Stomach (tissue), 9 donors: ENCODE data around the gene COPS6. TPM values are rescaled to one million over a fixed set of nuclear protein-coding genes. Genes with fewer than 3 reads are reported as not detected.

ENCODE experiments used
- DNase-seq, 2 donors: peaks; one replicate each; pipeline versions ENCODE4 v3.0.0 to v3.0.0-alpha.2; 2013 to 2019
- H3K27ac ChIP-seq, 5 donors: fragments of 200-600 bp in 4 of 5; sonication (generic) in 4 of 5; one replicate each; pipeline ENCODE4 v1.5.1; 2013 to 2019; ENCODE audit warnings: mild to moderate bottlenecking in 1 of 5, moderate library complexity in 1 of 5
- H3K27me3 ChIP-seq, 3 donors: fragments of 200-600 bp; sonication (generic); one replicate each; pipeline ENCODE4 v1.5.1; 2017 to 2019; ENCODE audit warnings: mixed run types in 1 of 3
- H3K36me3 ChIP-seq, 4 donors: fragments of 200-600 bp; sonication (generic); 1 replicate in 3 of 4; 2 replicates in 1 of 4; pipeline ENCODE4 v1.5.1; 2016 to 2019
- H3K4me1 ChIP-seq, 4 donors: fragments of 200-600 bp; sonication (generic); one replicate each; pipeline ENCODE4 v1.5.1; 2016 to 2019
- H3K4me3 ChIP-seq, 4 donors: fragments of 200-600 bp; sonication (generic) in 3 of 4; one replicate each; pipeline ENCODE4 v1.5.1; 2016 to 2019; ENCODE audit warnings: mild to moderate bottlenecking in 1 of 4
- H3K9me3 ChIP-seq, 4 donors: fragments of 200-600 bp; sonication (generic); one replicate each; pipeline ENCODE4 v1.5.1; 2016 to 2019
- CTCF ChIP-seq, 7 experiments: fragments of 450-650 bp in 4 of 7; fragments of 200-600 bp in 3 of 7; sonication (generic) in 3 of 7; IDR thresholded peaks; one replicate each; pipeline ENCODE4 v1.5.1; 2016 to 2019; ENCODE audit warnings: antibody characterized with exemption in 7 of 7, control low read depth in 2 of 7, mild to moderate bottlenecking in 1 of 7
- EP300 ChIP-seq: sonication (generic); formaldehyde crosslinking; IDR thresholded peaks from one replicate; pipeline ENCODE4 v1.6.1; 2017; ENCODE audit warnings: antibody characterized with exemption
- POLR2A ChIP-seq, 4 donors: fragments of 450-650 bp; IDR thresholded peaks; one replicate each; pipeline ENCODE4 v1.6.1; 2016; ENCODE audit warnings: antibody characterized with exemption in 4 of 4, control low read depth in 2 of 4, mild to moderate bottlenecking in 1 of 4, moderate library complexity in 1 of 4
- POLR2AphosphoS5 ChIP-seq, 3 donors: sonication (generic); formaldehyde crosslinking; IDR thresholded peaks; one replicate each; pipeline ENCODE4 v1.6.1; 2016; ENCODE audit warnings: antibody characterized with exemption in 3 of 3
- WGBS, 5 donors: extraction: QIAGEN DNeasy Blood & Tissue Kit in 3 of 5; methylation state at CpG; one replicate each; pipeline versions ENCODE4 v1.1.5 to v1.1.7; 2013 to 2018; 5-methylcytosine and 5-hydroxymethylcytosine counted together
- intact Hi-C: fragments of 100-400 bp; cut with DNase I; formaldehyde crosslinking; loops from one replicate; pipeline ENCODE4 v1.15.1; 2023; ENCODE audit warnings: low total_unique reads
- polyA plus RNA-seq, 3 donors: library from polyadenylated mRNA; stranded (reverse); fragments of 200-250 nt; gene quantifications; one replicate each; pipeline ENCODE4 v1.2.3, GENCODE V29; 2013
- small RNA-seq, 4 donors: library from RNA; depleted of rRNA; stranded (forward); fragments of <200 nt; gene quantifications; one replicate each; pipeline ENCODE3, GENCODE V24; 2016
- total RNA-seq, 5 donors: library from RNA; depleted of rRNA; stranded (reverse); fragments of >200 nt; gene quantifications; one replicate each; pipeline versions ENCODE4 v1.1.0 to v1.2.3, GENCODE V29; 2014 to 2016
- donor health status: healthy with polysubstance abuse.
- donor health status: Bipolar disorder and iron deficiency.
- donor health status: healthy.

Gene COPS6
- total and polyA plus RNA-seq, 8 donors: 34.2 to 197 (median 93.9) TPM

- Histone ChIP-seq H3K27ac (no peak overlapping the region), H3K27me3 (no peaks in the 10 kb centered on the region), H3K36me3 (no peaks in the 10 kb centered on the region), H3K9me3 (no peaks in the 10 kb centered on the region), H3K4me3 (no peak overlapping the region), H3K4me1 (peaks cover 22 to 43% (median 31%) of the 10 kb centered on the region in 4 donors)
- DNase-seq: no peak
- intact Hi-C loops: loop anchor here (10.0 kb wide), 1 partner anchor 83 kb away; the partner anchor contains the start of gene PVRIG
- TF ChIP-seq POLR2AphosphoS5 (IDR thresholded peaks at IDR 0.05) (no peak), EP300 (no peak), CTCF (IDR thresholded peaks at IDR 0.05) (no peak), POLR2A (IDR thresholded peaks at IDR 0.05) (no peak)
- 54 to 68% (median 59%) methylated on average over 5 to 7 of the region's 7 CpGs for WGBS, 5 donors
These were observed 43.4 kb downstream of the COPS6 start for GRCh38 chr7:100132126-100132525.

- Histone ChIP-seq H3K27ac (no peak overlapping the region), H3K4me1 (peaks cover 20 to 41% (median 27%) of the 10 kb centered on the region in 4 donors), H3K27me3 (no peaks in the 10 kb centered on the region), H3K9me3 (no peaks in the 10 kb centered on the region), H3K36me3 (no peaks in the 10 kb centered on the region), H3K4me3 (no peak overlapping the region)
- DNase-seq: peak; percentile 72 to 85
- intact Hi-C loops: loop anchor here (10.0 kb wide), 1 partner anchor 82 kb away; the partner anchor contains the start of gene PVRIG
- WGBS, 5 donors: 13 to 23% (median 20%) methylated on average over 3 of the region's 3 CpGs
- no peak for TF ChIP-seq EP300
- TF ChIP-seq CTCF (IDR thresholded peaks at IDR 0.05): peak in 5 of 7 experiments; percentile 72 to 97 (median 82)
These were observed 44.0 kb downstream of the COPS6 start for GRCh38 chr7:100132697-100133151.

- TF ChIP-seq POLR2AphosphoS5 (IDR thresholded peaks at IDR 0.05) (peak; percentile 6 to 75 (median 61)), EP300 (no peak), CTCF (IDR thresholded peaks at IDR 0.05) (no peak)
- Histone ChIP-seq H3K4me1 (peaks cover 5 to 19% (median 11%) of the 10 kb centered on the region in 4 donors), H3K36me3 (no peaks in the 10 kb centered on the region), H3K27ac (peak overlapping the region; percentile 61 to 83 (median 67)), H3K4me3 (no peak overlapping the region), H3K9me3 (no peaks in the 10 kb centered on the region), H3K27me3 (no peaks in the 10 kb centered on the region)
- DNase-seq: peak; percentile 52 to 63
- intact Hi-C loops: loop anchor here (10.0 kb wide), 1 partner anchor 77 kb away; the partner anchor contains the start of gene PVRIG
- 47 to 65% (median 61%) methylated on average over 13 of the region's 13 CpGs for WGBS, 5 donors
These were observed 49.3 kb downstream of the COPS6 start for GRCh38 chr7:100137851-100138760.

- Histone ChIP-seq H3K4me3 (no peak overlapping the region), H3K27ac (peak overlapping the region; percentile 47 to 76 (median 64)), H3K36me3 (no peaks in the 10 kb centered on the region), H3K4me1 (peaks cover 5 to 25% (median 11%) of the 10 kb centered on the region in 4 donors), H3K27me3 (no peaks in the 10 kb centered on the region), H3K9me3 (no peaks in the 10 kb centered on the region)
- TF ChIP-seq POLR2A (IDR thresholded peaks at IDR 0.05) (no peak), CTCF (IDR thresholded peaks at IDR 0.05) (no peak), POLR2AphosphoS5 (IDR thresholded peaks at IDR 0.05) (peak in 1 of 3 donors; percentile 52)
- peak in 1 of 2 donors; percentile 39 for DNase-seq
- intact Hi-C loops: no loop called here
- 30 to 42% (median 39%) methylated on average over 3 of the region's 3 CpGs for WGBS, 5 donors
These were observed 52.8 kb downstream of the COPS6 start for GRCh38 chr7:100141555-100141949.

Small RNAs within 50 kb of the gene (small RNA-seq; reads per million reads assigned to genes)
- 55.3 to 224 (median 139) reads per million in 4 donors for gene MIR106B
- 1,142 to 4,194 (median 1,945) reads per million in 4 donors for gene MIR25
- 79.7 to 216 (median 169) reads per million in 4 donors for gene MIR93

Other genes starting within 250 kb of the COPS6 start
- gene OR2AE1, start 211.9 kb upstream of the COPS6 start, total RNA-seq: 1 to 10 TPM in 1 of 5 donors, not detected in 4; 1.1 TPM
- not detected for gene OR2AE1, start 211.9 kb upstream of the COPS6 start, polyA plus RNA-seq
- gene TRIM4, start 169.4 kb upstream of the COPS6 start, total RNA-seq: 10 to 100 TPM; 25.3 to 46.1 (median 40.3) TPM
- gene TRIM4, start 169.4 kb upstream of the COPS6 start, polyA plus RNA-seq: 10 to 100 TPM; 12.6 to 21.8 (median 13.8) TPM
- not detected for gene GJC3, start 159.3 kb upstream of the COPS6 start, total RNA-seq
- gene GJC3, start 159.3 kb upstream of the COPS6 start, polyA plus RNA-seq: under 1 TPM in 2 of 3 donors, not detected in 1; 0.15 to 0.75 TPM
- gene AZGP1, start 112.9 kb upstream of the COPS6 start, total RNA-seq: 10 to 100 TPM in 2 of 5 donors, 1 to 10 TPM in 2, not detected in 1; 6.8 to 92.3 (median 32.7) TPM
- 100 to 1,000 TPM; 235 to 461 (median 422) TPM for gene AZGP1, start 112.9 kb upstream of the COPS6 start, polyA plus RNA-seq
- gene ZKSCAN1, start 73.4 kb upstream of the COPS6 start, total RNA-seq: 100 to 1,000 TPM in 1 of 5 donors, 10 to 100 TPM in 4; 49.0 to 153 (median 55.2) TPM
- 10 to 100 TPM in 2 of 3 donors, 1 to 10 TPM in 1; 9.5 to 13.6 (median 10.0) TPM for gene ZKSCAN1, start 73.4 kb upstream of the COPS6 start, polyA plus RNA-seq
- 10 to 100 TPM in 4 of 5 donors, 1 to 10 TPM in 1; 6.4 to 48.4 (median 14.6) TPM for gene ZSCAN21, start 39.2 kb upstream of the COPS6 start, total RNA-seq
- 1 to 10 TPM; 5.4 to 7.0 (median 6.8) TPM for gene ZSCAN21, start 39.2 kb upstream of the COPS6 start, polyA plus RNA-seq
- 10 to 100 TPM; 15.2 to 42.0 (median 37.8) TPM for gene ZNF3, start 7.2 kb upstream of the COPS6 start, total RNA-seq
- 10 to 100 TPM; 12.4 to 19.6 (median 13.5) TPM for gene ZNF3, start 7.2 kb upstream of the COPS6 start, polyA plus RNA-seq
- 100 to 1,000 TPM in 1 of 5 donors, 10 to 100 TPM in 4; 41.3 to 104 (median 88.9) TPM for gene MCM7, start 12.4 kb downstream of the COPS6 start, total RNA-seq
- gene MCM7, start 12.4 kb downstream of the COPS6 start, polyA plus RNA-seq: 10 to 100 TPM; 39.6 to 54.5 (median 46.4) TPM
- 100 to 1,000 TPM in 1 of 5 donors, 10 to 100 TPM in 3, 1 to 10 TPM in 1; 8.4 to 103 (median 19.6) TPM for gene AP4M1, start 12.7 kb downstream of the COPS6 start, total RNA-seq
- gene AP4M1, start 12.7 kb downstream of the COPS6 start, polyA plus RNA-seq: 10 to 100 TPM; 14.7 to 24.3 (median 21.3) TPM
- gene TAF6, start 30.4 kb downstream of the COPS6 start, total RNA-seq: 100 to 1,000 TPM in 1 of 5 donors, 10 to 100 TPM in 4; 15.4 to 106 (median 33.8) TPM
- gene TAF6, start 30.4 kb downstream of the COPS6 start, polyA plus RNA-seq: 10 to 100 TPM; 22.0 to 29.8 (median 24.8) TPM
- 10 to 100 TPM in 2 of 5 donors, 1 to 10 TPM in 1, under 1 TPM in 2; 0.45 to 10.6 (median 7.1) TPM for gene CNPY4, start 30.7 kb downstream of the COPS6 start, total RNA-seq
- gene CNPY4, start 30.7 kb downstream of the COPS6 start, polyA plus RNA-seq: 1 to 10 TPM; 5.7 to 6.3 (median 5.8) TPM
- 1 to 10 TPM in 2 of 5 donors, not detected in 3; 1.3 to 6.1 TPM for gene MBLAC1, start 38.0 kb downstream of the COPS6 start, total RNA-seq
- gene MBLAC1, start 38.0 kb downstream of the COPS6 start, polyA plus RNA-seq: 1 to 10 TPM; 1.3 to 4.2 (median 1.7) TPM
- gene LAMTOR4, start 59.9 kb downstream of the COPS6 start, total RNA-seq: 100 to 1,000 TPM in 3 of 5 donors, 10 to 100 TPM in 2; 26.3 to 889 (median 159) TPM
- gene LAMTOR4, start 59.9 kb downstream of the COPS6 start, polyA plus RNA-seq: 100 to 1,000 TPM; 307 to 476 (median 334) TPM
- gene TRAPPC14, start 69.8 kb downstream of the COPS6 start, total RNA-seq: 10 to 100 TPM; 16.2 to 33.3 (median 28.6) TPM
- gene TRAPPC14, start 69.8 kb downstream of the COPS6 start, polyA plus RNA-seq: 10 to 100 TPM; 10.7 to 17.2 (median 11.4) TPM
- 1 to 10 TPM in 2 of 5 donors, not detected in 3; 1.5 to 1.6 TPM for gene GAL3ST4, start 79.6 kb downstream of the COPS6 start, total RNA-seq
- 1 to 10 TPM; 1.7 to 2.4 (median 2.1) TPM for gene GAL3ST4, start 79.6 kb downstream of the COPS6 start, polyA plus RNA-seq
- 1 to 10 TPM in 3 of 5 donors, under 1 TPM in 1, not detected in 1; 0.92 to 4.9 (median 2.6) TPM for gene GPC2, start 88.4 kb downstream of the COPS6 start, total RNA-seq
- under 1 TPM in 2 of 3 donors, not detected in 1; 0.12 to 0.48 TPM for gene GPC2, start 88.4 kb downstream of the COPS6 start, polyA plus RNA-seq
- gene STAG3, start 88.9 kb downstream of the COPS6 start, total RNA-seq: under 1 TPM in 1 of 5 donors, not detected in 4; 0.92 TPM
- gene STAG3, start 88.9 kb downstream of the COPS6 start, polyA plus RNA-seq: 1 to 10 TPM in 2 of 3 donors, under 1 TPM in 1; 0.50 to 8.8 (median 1.5) TPM
- 1 to 10 TPM in 4 of 5 donors, not detected in 1; 1.1 to 3.8 (median 1.4) TPM for gene PVRIG, start 131.0 kb downstream of the COPS6 start, total RNA-seq
- gene PVRIG, start 131.0 kb downstream of the COPS6 start, polyA plus RNA-seq: 1 to 10 TPM in 1 of 3 donors, under 1 TPM in 2; 0.56 to 1.7 (median 0.95) TPM
- not detected for gene SPDYE3, start 218.7 kb downstream of the COPS6 start, total RNA-seq
- gene SPDYE3, start 218.7 kb downstream of the COPS6 start, polyA plus RNA-seq: not detected